HG02759 (cell line): ENCODE data around the gene QPRT.
"Not testable (repeated sequence)": the region's sequence is repeated elsewhere in the genome, so short reads cannot be mapped to it uniquely, and the experiment has no call there.

ENCODE experiments used
- ATAC-seq: cut with Tn5 transposase; IDR thresholded peaks from one replicate; pipeline ENCODE4 v1.9.1; 2021; ENCODE audit warnings: mild to moderate bottlenecking, moderate library complexity; ENCODE audit not compliant: unreplicated experiment

The QPRT gene

GRCh38 chr16:29689490-29690351 is 10.7 kb downstream of the QPRT start:
- not testable (repeated sequence) for ATAC-seq

GRCh38 chr16:29692606-29693005 is 13.6 kb downstream of the QPRT start:
- not testable (repeated sequence) for ATAC-seq

- no peak for ATAC-seq
Measured at GRCh38 chr16:29694384-29695195, 15.6 kb downstream of the QPRT start.

GRCh38 chr16:29695675-29696074 is 16.7 kb downstream of the QPRT start:
- ATAC-seq, result not testable (repeated sequence)

- ATAC-seq, result no peak
Measured at GRCh38 chr16:29696881-29697331, 17.9 kb downstream of the QPRT start.

GRCh38 chr16:29697391-29697790 is 18.4 kb downstream of the QPRT start:
- ATAC-seq, result no peak

- no peak for ATAC-seq
Measured at GRCh38 chr16:29698042-29698441, 19.1 kb downstream of the QPRT start.

GRCh38 chr16:29698484-29699323 is 19.7 kb downstream of the QPRT start:
- ATAC-seq, result no peak

GRCh38 chr16:29699324-29700219 is 20.6 kb downstream of the QPRT start:
- ATAC-seq, result no peak

GRCh38 chr16:29700253-29700987 is 21.4 kb downstream of the QPRT start:
- no peak for ATAC-seq

GRCh38 chr16:29701214-29701555 is 22.2 kb downstream of the QPRT start:
- no peak for ATAC-seq

- ATAC-seq, result peak; percentile 37
Measured at GRCh38 chr16:29702269-29702668, 23.3 kb downstream of the QPRT start.

- ATAC-seq, result no peak
Measured at GRCh38 chr16:29705030-29705429, 26.1 kb downstream of the QPRT start.

GRCh38 chr16:29707160-29707559 is 28.2 kb downstream of the QPRT start:
- ATAC-seq, result not testable (repeated sequence)

GRCh38 chr16:29708917-29709600 is 30.1 kb downstream of the QPRT start:
- ATAC-seq, result no peak

- not testable (repeated sequence) for ATAC-seq
Measured at GRCh38 chr16:29709657-29710056, 30.7 kb downstream of the QPRT start.

GRCh38 chr16:29710227-29711219 is 31.5 kb downstream of the QPRT start:
- no peak for ATAC-seq

- no peak for ATAC-seq
Measured at GRCh38 chr16:29712809-29713208, 33.8 kb downstream of the QPRT start.
